Gastrocnemius medialis (tissue), 4 donors: ENCODE data around the gene PVRIG. TPM values are rescaled to one million over a fixed set of nuclear protein-coding genes. Genes with fewer than 3 reads are reported as not detected.
"Not testable (repeated sequence)": the region's sequence is repeated elsewhere in the genome, so short reads cannot be mapped to it uniquely, and the experiment has no call there.

ENCODE experiments used
- ATAC-seq, 2 donors: fragments of 150-250 bp; one replicate each; pipeline ENCODE4 v1.9.1; 2016
- DNase-seq, 2 donors: peaks; one replicate each; pipeline ENCODE4 v3.0.0-alpha.2; 2019
- H3K27ac ChIP-seq, 4 donors: fragments of 200-600 bp; sonication (generic); 1 replicate in 1 of 4; 2 replicates in 3 of 4; pipeline ENCODE4 v1.5.1; 2016 to 2018; ENCODE audit warnings: mild to moderate bottlenecking in 2 of 4, moderate library complexity in 1 of 4
- H3K27me3 ChIP-seq, 3 donors: fragments of 200-600 bp; sonication (generic) in 2 of 3; 1 replicate in 1 of 3; 2 replicates in 2 of 3; pipeline versions ENCODE4 v1.5.1 to v1.6.0; 2016 to 2019; ENCODE audit warnings: mild to moderate bottlenecking in 1 of 3, moderate library complexity in 1 of 3
- H3K36me3 ChIP-seq, 2 donors: fragments of 200-600 bp; sonication (generic) in 1 of 2; one replicate each; pipeline ENCODE4 v1.5.1; 2017 to 2018
- H3K4me1 ChIP-seq, 2 donors: fragments of 200-600 bp; sonication (generic) in 1 of 2; one replicate each; pipeline ENCODE4 v1.5.1; 2016 to 2017; ENCODE audit warnings: mild to moderate bottlenecking in 2 of 2
- H3K4me3 ChIP-seq, 4 donors: fragments of 200-600 bp; sonication (generic) in 3 of 4; 1 replicate in 1 of 4; 2 replicates in 3 of 4; pipeline ENCODE4 v1.5.1; 2016 to 2019; ENCODE audit warnings: mild to moderate bottlenecking in 2 of 4
- H3K9me3 ChIP-seq, 3 donors: fragments of 200-600 bp; sonication (generic) in 2 of 3; 1 replicate in 1 of 3; 2 replicates in 2 of 3; pipeline ENCODE4 v1.5.1; 2016 to 2019
- CTCF ChIP-seq, 5 experiments: fragments of 450-650 bp in 3 of 5; fragments of 200-600 bp in 2 of 5; sonication (generic) in 2 of 5; IDR thresholded peaks in 4 of 5; conservative IDR thresholded peaks in 1 of 5; 1 replicate in 4 of 5; 2 replicates in 1 of 5; pipeline ENCODE4 v1.5.1; 2016 to 2019; ENCODE audit warnings: antibody characterized with exemption in 5 of 5, mild to moderate bottlenecking in 3 of 5, moderate library complexity in 3 of 5
- POLR2A ChIP-seq, 2 donors: fragments of 450-650 bp; IDR thresholded peaks; one replicate each; pipeline ENCODE4 v1.6.1; 2017; ENCODE audit warnings: antibody characterized with exemption in 2 of 2, mild to moderate bottlenecking in 2 of 2, moderate library complexity in 2 of 2
- in situ Hi-C, 4 donors: fragments of 200-750 bp; cut with MboI; loops; one replicate each; pipeline versions ENCODE4 v1.15.0 to v1.8.0; 2017; ENCODE audit warnings: low sequenced_read_pairs in 4 of 4
- intact Hi-C: fragments of 100-400 bp; cut with DNase I; formaldehyde crosslinking; loops from one replicate; pipeline ENCODE4 v1.15.1; 2023; ENCODE audit warnings: low total_unique reads
- total RNA-seq, 4 donors: library from RNA; depleted of rRNA; stranded (reverse); fragments of >200 nt; gene quantifications; one replicate each; pipeline versions ENCODE4 v1.1.0 to v1.2.3, GENCODE V29; 2016

The PVRIG gene
- total RNA-seq, 4 donors from 2014 or later = not detected

- H3K4me1 ChIP-seq = peaks cover 12% of the 10 kb centered on the region in 2 donors
- H3K27me3 ChIP-seq = no peaks in the 10 kb centered on the region
- H3K27ac ChIP-seq = peak overlapping the region in 3 of 4 donors; percentile 11 to 60 (median 50)
- ATAC-seq = peak; percentile 54 to 55
- no peak for TF ChIP-seq CTCF (IDR thresholded peaks at IDR 0.05 in 4 of 5, conservative IDR thresholded peaks at IDR 0.05 in 1 of 5)
- TF ChIP-seq POLR2A (IDR thresholded peaks at IDR 0.05) = no peak
- intact Hi-C loops = loop anchor here (10.0 kb wide), 1 partner anchor 129 kb away; no protein-coding TSS in a partner anchor
- no peaks in the 10 kb centered on the region for H3K9me3 ChIP-seq
- H3K36me3 ChIP-seq = peaks cover 0 to 4% of the 10 kb centered on the region in 2 donors
- no peak overlapping the region for H3K4me3 ChIP-seq
- in situ Hi-C loops = no loop called here
- peak in 1 of 2 donors; percentile 65 for DNase-seq
These were observed 3.9 kb upstream of the PVRIG start for GRCh38 chr7:100215895-100216294.

GRCh38 chr7:100217934-100218333 lies 1.8 kb upstream of the PVRIG start:
- peak overlapping the region in 2 of 4 donors; percentile 31 to 42 for H3K27ac ChIP-seq
- H3K4me3 ChIP-seq, H3K9me3 ChIP-seq, in situ Hi-C loops, H3K27me3 ChIP-seq: not testable (repeated sequence)
- DNase-seq (peak; percentile 66 to 82), ATAC-seq (peak in 1 of 2 donors; percentile 43)
- peak in 3 of 5 experiments; percentile 7 to 57 (median 50) for TF ChIP-seq CTCF (IDR thresholded peaks at IDR 0.05 in 4 of 5, conservative IDR thresholded peaks at IDR 0.05 in 1 of 5)
- intact Hi-C loops = loop anchor here (10.0 kb wide), 1 partner anchor 127 kb away; no protein-coding TSS in a partner anchor
- H3K4me1 ChIP-seq = peaks cover 12% of the 10 kb centered on the region in 2 donors
- peaks cover 0 to 25% of the 10 kb centered on the region in 2 donors for H3K36me3 ChIP-seq

GRCh38 chr7:100219271-100219737 lies 445 bp upstream of the PVRIG start:
- Histone ChIP-seq H3K27ac (peak overlapping the region in 3 of 4 donors; percentile 42 to 50 (median 47)), H3K36me3 (peaks cover 0 to 34% of the 10 kb centered on the region in 2 donors), H3K9me3 (no peaks in the 10 kb centered on the region), H3K27me3 (no peaks in the 10 kb centered on the region), H3K4me3 (no peak overlapping the region), H3K4me1 (peaks cover 11 to 12% of the 10 kb centered on the region in 2 donors)
- intact Hi-C loops = loop anchor here (10.0 kb wide), 1 partner anchor 125 kb away; no protein-coding TSS in a partner anchor
- in situ Hi-C loops = no loop called here
- TF ChIP-seq CTCF (IDR thresholded peaks at IDR 0.05 in 4 of 5, conservative IDR thresholded peaks at IDR 0.05 in 1 of 5) (no peak), POLR2A (IDR thresholded peaks at IDR 0.05) (no peak)
- DNase-seq (no peak), ATAC-seq (no peak)

- Histone ChIP-seq H3K36me3 (peaks cover 0 to 34% of the 10 kb centered on the region in 2 donors), H3K4me1 (peaks cover 3 to 4% of the 10 kb centered on the region in 2 donors), H3K27me3 (no peaks in the 10 kb centered on the region), H3K27ac (peak overlapping the region in 3 of 4 donors; percentile 31 to 47 (median 46)), H3K9me3 (no peaks in the 10 kb centered on the region), H3K4me3 (no peak overlapping the region)
- DNase-seq (no peak), ATAC-seq (no peak)
- TF ChIP-seq POLR2A (IDR thresholded peaks at IDR 0.05) = no peak
- no peak for TF ChIP-seq CTCF (IDR thresholded peaks at IDR 0.05 in 4 of 5, conservative IDR thresholded peaks at IDR 0.05 in 1 of 5)
- in situ Hi-C loops (no loop called here), intact Hi-C loops (no loop called here)
These were observed 959 bp downstream of the PVRIG start for GRCh38 chr7:100220586-100221230.
